Muscle layer of colon (tissue), 2 donors: ENCODE results near the gene ST3GAL3.
"Not testable (repeated sequence)": the region's sequence is repeated elsewhere in the genome, so short reads cannot be mapped to it uniquely, and the experiment has no call there.

ENCODE experiments used
- H3K27ac ChIP-seq: one replicate; pipeline ENCODE4 v1.7.0; 2013; ENCODE audit warnings: low read depth, mild to moderate bottlenecking, low read length, moderate library complexity
- H3K27me3 ChIP-seq, 2 donors: one replicate each; pipeline ENCODE4 v1.7.0; 2013; ENCODE audit warnings: low read length in 2 of 2, mild to moderate bottlenecking in 2 of 2; ENCODE audit not compliant: insufficient read depth in 2 of 2, control insufficient read depth in 1 of 2
- H3K36me3 ChIP-seq: one replicate; pipeline ENCODE4 v1.7.0; 2013; ENCODE audit warnings: mild to moderate bottlenecking, low read length; ENCODE audit not compliant: insufficient read depth
- H3K4me1 ChIP-seq: one replicate; pipeline ENCODE4 v1.7.0; 2013; ENCODE audit warnings: mild to moderate bottlenecking, low read length; ENCODE audit not compliant: insufficient read depth
- H3K4me3 ChIP-seq, 2 donors: one replicate each; pipeline ENCODE4 v1.7.0; 2013; ENCODE audit warnings: low read length in 2 of 2, low read depth in 1 of 2, mild to moderate bottlenecking in 1 of 2, moderate library complexity in 1 of 2
- H3K9ac ChIP-seq: one replicate; pipeline ENCODE4 v1.7.0; 2013; ENCODE audit warnings: low read length
- H3K9me3 ChIP-seq: one replicate; pipeline ENCODE4 v1.7.0; 2013; ENCODE audit warnings: mild to moderate bottlenecking, low read length
- donor health status: abdominal sarcoma.
- donor health status: Adenocarcinoma of cecum.

The ST3GAL3 gene

DNA sequence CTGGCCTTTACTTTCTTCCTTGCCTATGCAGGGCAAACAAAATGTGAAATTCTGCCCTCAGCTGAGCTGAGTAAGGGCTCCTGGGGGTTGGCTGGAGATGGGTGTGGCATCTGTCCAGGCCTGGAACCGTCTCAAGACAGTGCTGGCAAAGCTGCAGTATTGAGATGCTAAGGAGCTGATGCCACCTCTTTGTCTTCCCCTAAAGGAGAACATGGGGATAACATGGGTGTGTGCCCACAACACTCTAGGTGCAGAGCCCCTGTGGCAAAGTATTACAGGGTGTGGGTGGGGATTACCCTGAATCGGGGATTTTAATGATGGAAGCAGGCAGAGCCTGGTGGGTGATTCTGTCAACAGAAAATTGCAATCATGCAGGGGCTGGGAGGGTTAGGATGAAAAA, 2.5 kb upstream of the ST3GAL3 start:
- H3K27me3 ChIP-seq = no peaks in the 10 kb centered on the region
- no peak overlapping the region for H3K9ac ChIP-seq
- H3K27ac ChIP-seq = no peak overlapping the region
- H3K36me3 ChIP-seq = peaks cover 44% of the 10 kb centered on the region
- H3K4me1 ChIP-seq = peaks cover 30% of the 10 kb centered on the region
- no peak overlapping the region for H3K4me3 ChIP-seq
- H3K9me3 ChIP-seq = no peaks in the 10 kb centered on the region

DNA sequence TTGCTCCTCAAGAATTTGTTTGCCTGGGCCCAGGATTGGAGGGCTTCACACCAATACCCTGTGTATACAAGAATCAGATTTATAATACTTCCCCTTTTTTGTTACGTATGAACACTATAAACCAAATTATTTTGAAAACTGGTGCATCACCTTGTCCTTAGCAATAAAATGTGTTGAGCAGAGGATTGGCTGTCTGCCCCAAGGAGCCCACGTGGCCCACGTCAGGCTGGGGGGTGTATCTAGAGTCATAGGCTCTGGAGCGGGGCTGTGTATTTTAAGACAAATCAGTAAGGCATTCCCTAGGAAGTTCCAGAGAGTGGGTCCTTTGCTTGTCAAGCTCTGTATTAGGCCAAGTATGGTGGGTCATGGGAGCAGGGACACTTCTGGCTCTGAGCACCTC, 2.0 kb upstream of the ST3GAL3 start:
- no peak overlapping the region for H3K4me3 ChIP-seq
- H3K9me3 ChIP-seq = no peaks in the 10 kb centered on the region
- peaks cover 30% of the 10 kb centered on the region for H3K4me1 ChIP-seq
- peaks cover 39% of the 10 kb centered on the region for H3K36me3 ChIP-seq
- no peaks in the 10 kb centered on the region for H3K27me3 ChIP-seq
- no peak overlapping the region for H3K9ac ChIP-seq
- no peak overlapping the region for H3K27ac ChIP-seq

DNA sequence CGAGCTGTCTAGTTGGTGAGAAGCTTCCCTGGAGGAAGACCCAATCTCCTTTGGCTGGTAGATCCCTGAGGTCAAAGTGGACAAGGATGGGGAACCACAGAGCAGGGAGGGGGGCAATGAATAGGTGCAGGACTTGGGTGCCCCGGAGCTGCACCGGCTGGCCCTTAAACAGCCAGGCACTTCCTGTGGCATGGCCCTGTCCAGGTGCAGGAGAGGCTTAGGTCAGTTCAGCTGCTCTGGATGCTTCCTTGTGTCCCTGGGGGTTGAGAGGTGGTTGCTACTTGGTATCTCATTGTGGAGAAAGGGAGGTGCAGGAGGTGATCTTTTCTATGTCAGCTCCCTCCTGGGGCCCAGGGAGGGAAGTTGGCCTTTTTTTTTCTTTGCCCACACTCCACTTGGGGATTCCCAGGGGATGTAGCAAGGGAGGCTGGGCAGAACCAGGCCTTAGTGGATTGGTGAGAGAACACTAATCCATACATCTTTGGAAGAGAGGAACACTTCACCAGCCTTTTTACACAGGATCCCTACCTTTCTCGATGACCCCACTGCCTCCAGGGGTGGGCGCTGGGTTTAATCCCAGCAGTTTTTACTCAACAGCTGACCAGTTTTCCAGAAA, 1.2 kb upstream of the ST3GAL3 start:
- H3K4me3 ChIP-seq = no peak overlapping the region
- H3K27ac ChIP-seq = no peak overlapping the region
- peaks cover 30% of the 10 kb centered on the region for H3K4me1 ChIP-seq
- H3K9me3 ChIP-seq = no peaks in the 10 kb centered on the region
- no peaks in the 10 kb centered on the region for H3K27me3 ChIP-seq
- no peak overlapping the region for H3K9ac ChIP-seq
- peaks cover 35% of the 10 kb centered on the region for H3K36me3 ChIP-seq

DNA sequence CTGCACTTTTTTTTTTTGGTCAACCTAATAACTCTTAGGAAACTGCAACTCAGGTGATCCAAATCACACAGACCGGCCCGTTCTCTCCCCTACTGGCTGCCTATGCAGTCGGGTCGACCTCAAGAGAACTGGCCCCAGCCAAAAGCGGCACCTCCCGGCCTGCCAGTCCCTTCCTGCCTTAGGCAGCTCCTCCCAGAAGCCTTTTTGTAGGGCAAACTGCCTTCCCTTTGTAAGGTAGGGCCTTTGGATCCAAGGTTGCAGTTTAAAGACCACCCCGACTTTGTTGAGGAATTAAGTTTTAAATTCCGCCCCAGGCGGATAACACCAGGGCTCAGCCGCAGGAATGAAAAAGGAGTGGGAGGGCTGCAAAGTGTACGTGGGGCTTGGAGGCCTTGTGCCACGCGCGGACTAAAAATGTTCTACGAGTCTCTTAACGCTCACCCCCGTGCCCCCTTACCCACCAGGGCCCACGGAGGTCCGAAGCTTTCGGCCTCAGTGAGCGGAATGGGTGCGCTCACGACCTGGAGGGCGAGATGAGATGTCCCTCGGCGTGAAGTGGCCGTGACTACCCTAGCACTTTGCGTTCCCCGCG, 642 bp upstream of the ST3GAL3 start:
- H3K4me1 ChIP-seq = peaks cover 30% of the 10 kb centered on the region
- peak overlapping the region; percentile 47 for H3K9ac ChIP-seq
- H3K27ac ChIP-seq = peak overlapping the region; percentile 22
- peaks cover 30% of the 10 kb centered on the region for H3K36me3 ChIP-seq
- H3K4me3 ChIP-seq = peak overlapping the region; percentile 38 to 62
- no peaks in the 10 kb centered on the region for H3K27me3 ChIP-seq
- H3K9me3 ChIP-seq = no peaks in the 10 kb centered on the region

DNA sequence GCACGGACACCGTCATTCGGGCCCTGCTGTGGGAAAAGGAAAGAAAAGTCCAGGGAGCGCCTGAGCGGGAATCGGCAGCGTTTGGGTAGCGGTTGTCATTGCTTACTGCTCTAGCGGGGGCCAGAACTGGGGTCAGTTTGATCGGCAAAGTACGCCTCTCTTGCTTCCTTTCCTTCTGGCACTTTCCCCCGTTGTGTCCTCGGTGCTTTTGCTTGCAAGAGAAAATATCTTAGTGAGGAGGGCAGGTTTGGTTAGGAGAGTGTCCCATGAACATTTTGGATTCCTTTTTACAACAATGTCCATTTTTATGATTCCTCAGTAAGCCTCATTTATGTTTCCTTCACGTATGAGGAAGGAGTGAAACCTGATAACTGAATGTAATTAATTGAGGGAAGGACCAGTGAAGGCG, 670 bp downstream of the ST3GAL3 start:
- Histone ChIP-seq H3K27ac (peak overlapping the region; percentile 72), H3K36me3 (peaks cover 20% of the 10 kb centered on the region), H3K4me3 (peak overlapping the region; percentile 62 to 71), H3K4me1 (peaks cover 30% of the 10 kb centered on the region), H3K27me3 (no peaks in the 10 kb centered on the region), H3K9ac (peak overlapping the region; percentile 34), H3K9me3 (no peaks in the 10 kb centered on the region)

DNA sequence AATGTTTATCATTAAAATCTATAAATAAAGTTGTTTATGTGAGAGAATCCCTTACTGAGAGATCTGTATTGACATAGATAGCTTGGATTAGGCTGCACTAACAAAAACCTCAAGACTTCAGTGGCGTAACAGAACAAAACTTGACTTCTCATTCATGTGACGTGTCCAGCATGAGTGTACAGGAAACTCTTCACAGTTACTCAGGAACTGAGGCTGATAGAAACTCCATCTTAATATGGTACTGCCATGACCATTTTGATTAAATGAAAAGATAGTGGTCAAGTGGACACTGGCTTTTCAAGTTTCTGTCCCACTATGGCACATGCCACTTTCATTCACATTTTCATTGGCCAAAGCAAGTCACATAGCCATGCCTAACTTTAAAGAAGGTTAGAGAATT, 3.7 kb downstream of the ST3GAL3 start:
- Histone ChIP-seq H3K4me1 (peaks cover 20% of the 10 kb centered on the region), H3K9ac (no peak overlapping the region), H3K27ac (no peak overlapping the region), H3K9me3 (no peaks in the 10 kb centered on the region), H3K27me3 (no peaks in the 10 kb centered on the region), H3K36me3 (no peaks in the 10 kb centered on the region), H3K4me3 (no peak overlapping the region)

DNA sequence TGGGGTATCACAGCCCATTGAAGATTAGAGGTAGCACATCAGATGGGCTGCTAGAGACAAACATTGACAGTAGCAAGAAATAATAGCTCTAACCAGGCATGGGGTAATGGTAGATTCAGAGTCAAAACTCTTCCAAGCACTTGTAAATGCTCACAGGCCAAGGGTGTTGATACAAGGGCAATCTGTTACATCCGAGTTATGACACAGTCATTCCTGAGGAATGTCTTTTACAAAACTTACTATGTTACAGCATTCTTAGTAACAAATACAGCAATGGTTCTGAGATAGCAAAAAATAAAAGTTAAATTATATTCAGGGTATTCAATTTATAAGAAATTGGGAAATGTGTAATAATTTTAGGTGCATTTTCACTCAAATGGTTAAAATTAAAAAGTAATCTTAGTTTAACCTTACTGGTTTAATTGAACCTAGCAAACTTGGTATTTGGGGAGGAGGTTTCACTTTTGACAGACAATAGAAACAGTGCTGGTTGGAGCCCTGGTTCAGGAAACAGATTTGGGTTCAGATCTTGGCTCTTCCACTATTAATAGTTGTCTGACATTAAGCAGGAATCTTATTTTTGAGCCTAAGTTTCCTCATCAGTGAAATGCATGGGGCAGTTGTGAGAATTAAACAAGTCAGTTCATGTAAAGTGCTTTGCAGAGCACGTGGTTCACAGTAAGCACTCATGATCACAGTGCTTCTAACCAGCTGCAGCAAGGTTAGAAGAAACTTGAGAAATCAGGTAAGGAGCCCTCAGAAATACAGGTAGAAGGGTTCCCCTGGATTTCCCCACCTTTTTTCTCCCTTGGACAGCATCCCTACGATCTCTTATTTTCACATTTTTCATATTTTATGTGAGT, 4.4 kb downstream of the ST3GAL3 start:
- no peak overlapping the region for H3K9ac ChIP-seq
- no peaks in the 10 kb centered on the region for H3K27me3 ChIP-seq
- no peak overlapping the region for H3K4me3 ChIP-seq
- H3K9me3 ChIP-seq = no peaks in the 10 kb centered on the region
- H3K27ac ChIP-seq = no peak overlapping the region
- peaks cover 20% of the 10 kb centered on the region for H3K4me1 ChIP-seq
- H3K36me3 ChIP-seq = no peaks in the 10 kb centered on the region

DNA sequence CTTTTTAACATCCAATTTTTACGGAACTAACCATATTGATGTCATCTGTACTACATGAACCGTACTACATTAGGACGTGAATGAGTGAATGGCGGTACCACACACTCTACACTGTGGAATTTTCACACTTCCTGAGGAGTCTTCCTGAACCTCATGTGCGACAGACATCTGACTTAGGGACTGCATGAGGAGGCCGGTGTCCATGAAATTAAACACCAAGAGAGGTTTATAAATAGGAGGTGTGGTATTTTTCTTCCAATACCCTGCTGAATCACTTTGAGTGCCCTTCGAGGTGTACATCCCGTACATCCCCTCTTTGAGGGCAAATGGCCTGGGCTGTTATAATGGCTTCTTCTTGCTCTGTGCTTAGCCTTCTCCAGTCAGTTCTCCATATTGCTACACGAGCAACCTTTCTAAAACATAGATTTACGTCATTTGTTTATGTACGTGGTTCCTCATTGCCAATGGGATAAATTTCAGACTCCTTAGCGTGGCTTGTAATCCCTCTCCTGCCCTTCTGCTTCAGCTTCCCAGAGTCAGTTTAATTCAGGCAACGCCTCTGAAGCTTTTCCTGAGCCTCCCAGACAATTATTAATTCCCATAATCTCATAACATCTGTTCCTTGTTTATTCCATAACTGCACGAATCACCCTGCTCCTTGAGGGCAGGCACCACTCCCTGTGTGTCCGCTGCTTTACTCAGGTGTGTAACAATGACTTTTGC, 9.4 kb downstream of the ST3GAL3 start:
- Histone ChIP-seq H3K9ac (no peak overlapping the region), H3K27me3 (no peaks in the 10 kb centered on the region), H3K36me3 (no peaks in the 10 kb centered on the region), H3K4me1 (peaks cover 9% of the 10 kb centered on the region), H3K4me3 (no peak overlapping the region), H3K9me3 (no peaks in the 10 kb centered on the region), H3K27ac (no peak overlapping the region)

DNA sequence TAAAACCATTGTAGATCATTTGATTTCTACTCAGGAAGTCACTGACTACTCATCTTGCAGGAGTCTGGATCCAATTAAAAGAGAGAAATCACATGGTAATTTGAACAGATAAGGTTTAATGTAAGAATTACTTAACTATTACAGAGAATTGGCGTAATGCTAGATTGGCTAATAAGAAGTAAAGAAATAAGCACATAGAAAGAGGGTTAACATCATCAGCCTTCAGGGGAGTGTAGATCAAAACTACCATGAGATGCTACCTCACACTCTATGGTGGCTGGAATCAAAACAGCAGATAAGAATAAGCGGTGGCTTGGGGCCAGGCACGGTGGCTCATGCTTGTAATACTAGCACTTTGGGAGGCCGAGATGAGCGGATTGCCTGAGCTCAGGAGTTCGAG, 11.7 kb downstream of the ST3GAL3 start:
- Histone ChIP-seq H3K27me3 (no peaks in the 10 kb centered on the region), H3K36me3 (no peaks in the 10 kb centered on the region), H3K9ac (no peak overlapping the region), H3K9me3 (no peaks in the 10 kb centered on the region), H3K27ac (no peak overlapping the region), H3K4me1 (peaks cover 9% of the 10 kb centered on the region), H3K4me3 (no peak overlapping the region)

DNA sequence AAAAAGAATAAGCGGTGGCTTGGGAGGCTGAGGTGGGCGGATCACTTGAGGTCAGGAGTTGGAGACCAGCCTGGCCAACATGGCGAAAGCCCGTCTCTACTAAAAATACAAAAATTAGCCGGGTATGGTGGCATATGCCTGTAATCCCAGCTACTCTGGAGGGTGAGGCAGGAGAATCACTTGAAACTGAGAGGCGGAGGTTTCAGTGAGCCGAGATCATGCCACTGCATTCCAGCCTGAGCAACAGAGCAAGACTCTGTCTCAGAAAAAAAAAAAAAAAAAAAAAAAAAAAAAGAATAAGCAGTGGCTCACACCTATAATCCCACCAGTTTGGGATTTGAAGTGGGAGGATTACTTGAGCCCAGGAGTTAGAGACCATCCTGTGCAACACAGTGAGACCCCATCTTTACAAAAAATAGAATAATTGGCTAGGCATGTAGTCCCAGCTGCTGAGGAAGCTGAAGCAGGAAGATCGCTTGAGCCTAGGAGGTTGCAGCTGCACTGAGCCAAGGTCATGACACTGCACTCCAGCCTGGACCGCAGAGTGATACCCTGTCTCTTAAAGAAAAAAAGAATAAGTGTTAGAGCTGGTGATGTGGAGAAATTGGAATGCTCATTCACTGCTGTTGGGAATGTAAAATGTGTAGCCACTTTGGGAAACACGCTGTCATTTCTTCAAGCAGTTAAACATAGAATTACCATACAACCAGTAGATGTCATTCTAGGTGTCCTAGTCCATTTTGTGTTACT, 12.5 kb downstream of the ST3GAL3 start:
- H3K4me3 ChIP-seq, H3K27ac ChIP-seq, H3K27me3 ChIP-seq, H3K4me1 ChIP-seq, H3K36me3 ChIP-seq, H3K9ac ChIP-seq, H3K9me3 ChIP-seq: not testable (repeated sequence)

DNA sequence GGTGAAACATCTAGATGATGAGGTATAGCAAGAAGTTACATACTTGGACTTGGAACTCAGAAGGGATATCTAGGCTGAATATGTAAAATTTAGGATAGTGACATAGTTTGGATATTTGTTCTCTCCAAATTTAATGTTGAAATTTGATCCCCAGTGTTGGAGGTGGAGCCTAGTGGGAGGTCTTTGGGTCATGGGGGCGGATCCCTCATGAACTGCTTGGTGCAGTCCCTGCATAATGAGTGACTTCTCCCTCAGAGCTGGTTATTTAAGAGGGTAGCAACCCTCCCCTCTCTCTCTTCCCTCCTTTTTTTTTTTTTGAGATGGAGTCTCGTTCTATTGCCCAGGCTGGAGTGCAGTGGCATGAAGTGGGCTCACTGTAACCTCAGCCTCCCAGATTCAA, 15.5 kb downstream of the ST3GAL3 start:
- Histone ChIP-seq H3K9me3 (no peaks in the 10 kb centered on the region), H3K4me3 (no peak overlapping the region), H3K27me3 (no peaks in the 10 kb centered on the region), H3K9ac (no peak overlapping the region), H3K4me1 (no peaks in the 10 kb centered on the region), H3K36me3 (peaks cover 2% of the 10 kb centered on the region), H3K27ac (no peak overlapping the region)
